SKM-1 (cell line): ENCODE measurements around the gene MGAT3.
"Not testable (repeated sequence)": the region's sequence is repeated elsewhere in the genome, so short reads cannot be mapped to it uniquely, and the experiment has no call there.

Experiments
- DNase-seq: peaks from one replicate; lab custom pipeline; 2025; ENCODE audit not compliant: unreplicated experiment; lab: John Stamatoyannopoulos, UW

MGAT3 gene

GRCh38 chr22:39456522-39457197 is at the start of gene MGAT3:
Gene MGAT3, plus strand, starts transcription at chr22:39457012. Its CDS starts 30,336 bp downstream, at chr22:39487348.
- DNase-seq, result no peak

DNA sequence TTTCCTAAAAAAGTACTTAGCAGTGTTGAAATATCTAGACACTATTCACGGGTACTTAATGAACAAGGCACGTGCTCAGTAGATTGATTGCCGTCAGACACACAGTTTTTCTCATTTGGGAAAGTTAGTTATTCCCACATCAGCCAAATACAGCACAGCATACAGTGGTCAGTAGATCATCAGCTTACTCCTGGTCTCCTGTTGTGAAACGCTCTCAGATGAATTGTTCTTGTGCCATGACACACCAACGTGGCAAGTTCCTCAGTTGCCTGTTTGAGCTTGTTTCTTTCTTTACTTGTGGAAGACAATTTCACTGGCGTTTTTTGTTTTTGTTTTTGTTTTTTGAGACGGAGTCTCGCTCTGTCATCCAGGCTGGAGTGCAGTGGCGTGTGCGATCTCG is 48.6 kb upstream of the MGAT3 start:
- DNase-seq, result peak; percentile 14

- DNase-seq, result no peak
These were observed 48.0 kb upstream of the MGAT3 start for GRCh38 chr22:39408807-39409206.

GRCh38 chr22:39409516-39410029 is 47.2 kb upstream of the MGAT3 start:
- no peak for DNase-seq

DNA sequence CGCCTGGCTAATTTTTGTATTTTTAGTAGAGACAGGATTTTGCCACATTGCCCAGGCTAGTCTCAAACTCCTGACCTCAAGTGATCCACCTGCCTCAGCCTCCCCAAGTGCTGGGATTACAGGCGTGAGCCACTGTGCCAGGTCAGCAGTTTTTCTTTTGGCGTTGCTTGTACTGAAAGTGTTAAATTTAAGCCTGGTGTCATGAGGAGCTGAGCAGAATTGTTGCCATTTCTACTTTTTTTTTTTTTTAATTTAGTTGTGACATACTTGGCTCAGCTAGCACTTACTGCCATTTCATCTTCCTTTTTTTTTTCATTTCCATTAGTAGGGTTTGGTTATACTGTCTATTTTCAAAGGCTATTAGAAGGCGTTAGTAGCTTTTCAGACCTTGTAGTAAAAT is 46.5 kb upstream of the MGAT3 start:
- no peak for DNase-seq

DNA sequence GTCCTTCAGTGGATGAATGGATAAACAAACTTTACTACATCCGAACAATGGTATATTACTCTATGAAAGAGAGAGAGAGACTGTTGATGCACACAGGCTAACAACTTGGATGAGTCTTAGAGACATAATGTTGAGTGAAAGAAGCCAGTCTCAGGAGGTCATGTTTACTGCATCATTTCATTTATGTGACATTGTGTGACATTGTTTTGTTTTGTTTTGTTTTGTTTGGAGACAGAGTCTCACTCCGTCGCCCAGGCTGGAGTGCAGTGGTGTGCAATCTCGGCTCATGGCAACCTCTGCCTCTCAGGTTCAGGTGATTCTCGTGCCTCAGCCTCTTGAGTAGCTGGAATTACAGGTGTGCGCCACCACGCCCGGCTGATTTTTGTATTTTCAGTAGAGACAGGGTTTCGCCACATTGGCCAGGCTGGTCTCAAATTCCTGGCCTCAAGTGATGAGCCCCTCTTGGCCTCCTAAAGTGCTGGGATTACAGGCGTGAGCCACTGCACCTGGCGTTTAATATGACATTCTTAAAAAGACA is 44.9 kb upstream of the MGAT3 start:
- DNase-seq, result not testable (repeated sequence)

- DNase-seq, result not testable (repeated sequence)
These were observed 43.6 kb upstream of the MGAT3 start for GRCh38 chr22:39413204-39413603.

DNA sequence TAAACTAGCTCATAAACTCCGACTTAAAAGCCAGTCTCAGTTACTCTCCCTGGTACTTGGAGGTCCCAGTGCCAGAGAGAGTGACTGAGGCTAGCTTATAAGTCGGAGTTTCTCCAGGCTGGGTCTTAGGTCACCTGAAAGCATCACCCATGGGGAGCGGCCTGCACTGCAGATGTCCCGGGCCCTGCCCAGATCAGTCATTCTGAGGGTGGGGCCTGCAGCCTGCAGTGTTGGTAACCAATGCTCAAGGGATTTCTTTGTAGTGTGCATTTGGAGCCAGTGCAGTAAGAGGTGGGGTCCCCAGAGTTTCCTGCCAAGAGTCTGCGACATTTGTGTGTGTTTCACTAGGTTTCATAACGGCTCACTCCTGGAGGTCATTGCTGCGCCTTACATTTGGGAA is 42.4 kb upstream of the MGAT3 start:
- DNase-seq, result no peak

- DNase-seq, result no peak
These were observed 41.9 kb upstream of the MGAT3 start for GRCh38 chr22:39414886-39415285.

GRCh38 chr22:39415506-39415905 is 41.3 kb upstream of the MGAT3 start:
- no peak for DNase-seq

DNA sequence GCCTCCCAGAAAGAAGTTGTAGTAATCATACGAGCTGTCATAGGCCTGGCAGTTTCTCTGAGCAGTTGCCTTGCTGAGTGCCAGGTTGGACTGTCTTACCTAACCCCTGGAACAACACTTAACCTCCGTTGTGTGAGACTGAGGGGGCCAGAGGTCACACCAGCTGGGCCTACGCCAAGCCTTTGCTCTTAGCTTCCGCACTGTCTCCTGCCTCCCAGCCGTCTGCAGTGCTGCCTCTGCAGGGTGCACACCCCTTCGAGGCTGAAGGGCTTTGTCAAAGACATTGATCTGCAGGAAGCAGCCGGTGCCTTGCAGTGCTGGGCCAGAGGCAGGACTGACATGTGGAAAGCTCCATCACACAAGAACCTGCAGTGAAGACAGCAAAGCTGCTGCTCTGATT is 40.5 kb upstream of the MGAT3 start:
- no peak for DNase-seq

- DNase-seq, result no peak
These were observed 39.2 kb upstream of the MGAT3 start for GRCh38 chr22:39417641-39418040.

DNA sequence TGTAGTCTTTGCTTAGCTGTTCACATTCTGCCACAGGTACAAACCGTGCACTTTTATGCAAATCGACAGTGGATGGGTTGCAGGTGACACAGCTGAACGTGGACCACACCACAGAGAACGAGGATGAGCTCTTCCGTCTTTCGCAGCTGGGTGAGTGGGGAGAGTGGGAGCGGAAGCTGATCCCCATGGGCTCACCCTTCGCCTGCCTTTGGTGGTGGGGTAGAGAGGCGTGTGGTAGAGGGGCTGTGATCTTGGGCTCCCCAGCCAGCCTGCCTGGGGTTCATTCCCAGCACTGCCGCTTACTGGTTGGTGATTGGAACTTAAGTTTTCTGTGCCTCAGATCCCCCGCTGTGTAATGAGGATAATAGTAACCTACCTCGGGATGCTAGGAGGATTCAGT is 38.1 kb upstream of the MGAT3 start:
- no peak for DNase-seq

DNA sequence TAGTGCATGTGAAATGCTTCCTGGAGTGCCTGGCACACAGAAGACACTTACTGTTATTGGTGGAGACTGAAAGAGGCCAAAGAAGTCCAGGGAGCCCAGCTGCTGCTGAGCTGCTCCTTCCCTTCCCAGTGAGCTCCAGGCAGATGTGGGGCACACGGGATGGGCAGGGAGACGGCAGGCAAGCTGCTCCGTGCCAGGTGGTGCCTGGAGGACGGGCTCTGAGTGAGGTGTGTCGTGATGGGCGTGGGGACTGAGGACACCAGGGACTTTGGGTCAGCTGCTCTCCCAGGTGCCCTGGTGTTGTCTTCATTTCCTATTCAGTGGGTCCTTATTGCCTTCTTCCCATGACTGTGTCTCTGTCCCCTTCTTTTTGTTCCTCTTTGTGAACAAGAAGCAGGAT is 37.7 kb upstream of the MGAT3 start:
- no peak for DNase-seq

GRCh38 chr22:39419911-39420310 is 36.9 kb upstream of the MGAT3 start:
- DNase-seq, result no peak

GRCh38 chr22:39421691-39422090 is 35.1 kb upstream of the MGAT3 start:
- no peak for DNase-seq

GRCh38 chr22:39422101-39422500 is 34.7 kb upstream of the MGAT3 start:
- DNase-seq, result no peak

DNA sequence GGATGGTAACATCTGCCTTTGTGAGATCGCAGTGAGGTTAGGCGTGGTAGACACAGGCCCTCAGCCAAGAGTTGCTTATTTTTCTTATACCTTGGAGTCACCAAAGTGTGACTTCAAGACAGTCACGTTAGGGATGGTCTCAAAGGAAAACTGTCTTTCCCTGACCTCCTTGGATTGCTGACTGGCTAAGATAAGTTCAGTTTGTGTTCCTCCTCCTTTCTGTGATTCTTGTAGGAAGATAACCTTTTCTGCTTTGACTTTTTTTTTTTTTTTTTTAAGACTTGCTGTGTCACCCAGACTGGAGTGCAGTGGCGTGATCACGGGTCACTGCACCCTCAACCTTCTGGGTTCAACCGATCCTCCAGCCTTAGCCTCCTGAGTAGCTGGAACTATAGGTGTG is 34.1 kb upstream of the MGAT3 start:
- no peak for DNase-seq

DNA sequence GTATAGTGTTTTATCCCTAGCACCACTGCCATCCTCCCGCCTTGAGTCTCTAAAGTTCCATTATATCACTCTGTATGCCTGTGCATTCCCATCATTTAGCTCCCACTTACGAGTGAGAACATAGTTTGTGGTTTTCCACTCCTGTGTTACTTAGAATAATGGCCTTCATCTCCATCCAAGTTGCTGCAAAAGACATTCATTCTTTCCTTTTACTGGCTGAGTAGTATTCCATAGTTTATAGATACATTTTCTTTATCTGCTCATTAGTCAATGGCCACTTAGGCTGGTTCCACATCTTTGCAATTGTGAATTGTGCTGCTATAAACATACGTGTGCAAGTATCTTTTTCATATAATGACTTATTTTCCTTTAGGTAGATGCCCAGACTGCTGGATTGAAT is 32.8 kb upstream of the MGAT3 start:
- no peak for DNase-seq

GRCh38 chr22:39426380-39427043 is 30.3 kb upstream of the MGAT3 start:
- DNase-seq, result no peak

GRCh38 chr22:39427751-39428596 is 28.8 kb upstream of the MGAT3 start:
- DNase-seq, result no peak
